HS-27A (cell line): Measurements from ENCODE around the gene RMND5A.
"Not testable (repeated sequence)": the region's sequence is repeated elsewhere in the genome, so short reads cannot be mapped to it uniquely, and the experiment has no call there.

ENCODE experiments used
- DNase-seq: peaks from one replicate; pipeline ENCODE4 v3.0.0-alpha.2; 2012; ENCODE audit warnings: low read depth, missing footprints

The RMND5A gene

GRCh38 chr2:86719637-86720539 lies at the start of gene RMND5A:
Gene RMND5A (plus strand): TSS chr2:86720291. CDS start chr2:86720668, 377 bp downstream.
- DNase-seq, result not testable (repeated sequence)

GRCh38 chr2:86671337-86671981 lies 48.6 kb upstream of the RMND5A start:
- DNase-seq, result no peak

GRCh38 chr2:86672027-86672545 lies 48.0 kb upstream of the RMND5A start:
- no peak for DNase-seq

- no peak for DNase-seq
Observed at GRCh38 chr2:86673011-86673410, 47.1 kb upstream of the RMND5A start.

- no peak for DNase-seq
Observed at GRCh38 chr2:86673986-86674670, 46.0 kb upstream of the RMND5A start.

GRCh38 chr2:86675104-86675503 lies 45.0 kb upstream of the RMND5A start:
- no peak for DNase-seq

- no peak for DNase-seq
Observed at GRCh38 chr2:86675511-86676015, 44.5 kb upstream of the RMND5A start.

GRCh38 chr2:86677816-86678215 lies 42.3 kb upstream of the RMND5A start:
- no peak for DNase-seq

- DNase-seq, result no peak
Observed at GRCh38 chr2:86679036-86679435, 41.1 kb upstream of the RMND5A start.

- DNase-seq, result no peak
Observed at GRCh38 chr2:86685351-86685750, 34.7 kb upstream of the RMND5A start.

GRCh38 chr2:86686460-86686859 lies 33.6 kb upstream of the RMND5A start:
- no peak for DNase-seq

GRCh38 chr2:86686905-86687304 lies 33.2 kb upstream of the RMND5A start:
- DNase-seq, result no peak

GRCh38 chr2:86695053-86695691 lies 24.9 kb upstream of the RMND5A start:
- DNase-seq, result no peak

GRCh38 chr2:86697551-86698104 lies 22.5 kb upstream of the RMND5A start:
- DNase-seq, result no peak

- DNase-seq, result no peak
Observed at GRCh38 chr2:86700690-86701089, 19.4 kb upstream of the RMND5A start.

- DNase-seq, result no peak
Observed at GRCh38 chr2:86703704-86704361, 16.3 kb upstream of the RMND5A start.

GRCh38 chr2:86704459-86704971 lies 15.6 kb upstream of the RMND5A start:
- peak; percentile 39 for DNase-seq

GRCh38 chr2:86706220-86706619 lies 13.9 kb upstream of the RMND5A start:
- DNase-seq, result no peak

- no peak for DNase-seq
Observed at GRCh38 chr2:86706935-86707334, 13.2 kb upstream of the RMND5A start.

GRCh38 chr2:86708126-86708525 lies 12.0 kb upstream of the RMND5A start:
- DNase-seq, result not testable (repeated sequence)
